Lower leg skin (tissue), 3 donors: ENCODE measurements around the gene CKS1B.

Experiments used
- CTCF ChIP-seq, 3 donors: fragments of 450-650 bp; IDR thresholded peaks; one replicate each; pipeline ENCODE4 v1.5.1; 2016; ENCODE audit warnings: antibody characterized with exemption in 3 of 3, mild to moderate bottlenecking in 3 of 3, moderate library complexity in 2 of 3
- POLR2A ChIP-seq, 2 donors: fragments of 450-650 bp; IDR thresholded peaks; one replicate each; pipeline ENCODE4 v1.6.1; 2016 to 2017; ENCODE audit warnings: antibody characterized with exemption in 2 of 2, mild to moderate bottlenecking in 1 of 2, moderate library complexity in 1 of 2

GRCh38 chr1:154940651-154941194 lies 33.8 kb upstream of the CKS1B start:
- TF ChIP-seq CTCF (IDR thresholded peaks at IDR 0.05): no peak
- no peak for TF ChIP-seq POLR2A (IDR thresholded peaks at IDR 0.05)
